PC-3 (cell line): ENCODE data around the gene KCTD11.

Experiments used
- CTCF ChIP-seq: fragments of 300-600 bp; sonication (generic); conservative IDR thresholded peaks from 2 replicates; pipeline ENCODE4 v1.5.1; 2017; ENCODE audit warnings: antibody characterized with exemption, low read depth, mild to moderate bottlenecking, low read length
- EZH2 ChIP-seq: fragments of 300-600 bp; sonication (generic); IDR thresholded peaks from one replicate; pipeline ENCODE4 v1.6.1; 2017; ENCODE audit warnings: antibody characterized with exemption, mild to moderate bottlenecking, low read length; ENCODE audit not compliant: unreplicated experiment

GRCh38 chr17:7391307-7391706 lies 39.3 kb downstream of the KCTD11 start:
- TF ChIP-seq CTCF (no peak), EZH2 (no peak)
